CD4-positive, alpha-beta T cell treated with Interleukin-10 for 1 hour (primary cell): ENCODE data around the gene OSBPL1A.
"Not testable (repeated sequence)": the region's sequence is repeated elsewhere in the genome, so short reads cannot be mapped to it uniquely, and the experiment has no call there.

Source experiments
- DNase-seq: peaks from one replicate; pipeline ENCODE4 v3.0.0-alpha.2; 2020

OSBPL1A gene

DNA sequence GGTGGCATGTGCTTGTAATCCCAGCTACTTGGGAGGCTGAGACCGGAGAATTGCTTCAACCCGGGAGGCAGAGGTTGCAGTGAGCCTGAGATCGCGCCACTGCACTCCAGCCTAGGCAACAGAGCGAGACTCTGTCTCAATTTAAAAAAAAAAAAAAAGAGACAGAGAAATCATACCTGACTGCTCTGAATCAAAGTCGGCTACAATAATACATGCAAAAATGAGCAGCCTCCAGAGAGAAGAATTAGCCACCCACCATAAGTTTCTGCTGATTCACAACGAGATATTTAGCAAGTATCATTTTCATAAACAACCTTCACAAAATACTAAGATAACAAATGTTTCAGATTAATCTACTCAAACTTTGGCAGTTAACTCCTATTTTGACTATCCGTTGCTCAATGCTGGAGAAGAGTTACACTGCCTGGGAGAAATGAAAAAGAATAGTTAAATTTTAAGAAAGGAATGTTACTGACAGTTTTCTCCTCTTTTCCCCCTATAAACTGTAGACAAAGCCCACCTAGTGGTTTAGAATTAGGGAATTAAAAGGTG lies 1.5 kb downstream of the OSBPL1A start:
- no peak for DNase-seq

DNA sequence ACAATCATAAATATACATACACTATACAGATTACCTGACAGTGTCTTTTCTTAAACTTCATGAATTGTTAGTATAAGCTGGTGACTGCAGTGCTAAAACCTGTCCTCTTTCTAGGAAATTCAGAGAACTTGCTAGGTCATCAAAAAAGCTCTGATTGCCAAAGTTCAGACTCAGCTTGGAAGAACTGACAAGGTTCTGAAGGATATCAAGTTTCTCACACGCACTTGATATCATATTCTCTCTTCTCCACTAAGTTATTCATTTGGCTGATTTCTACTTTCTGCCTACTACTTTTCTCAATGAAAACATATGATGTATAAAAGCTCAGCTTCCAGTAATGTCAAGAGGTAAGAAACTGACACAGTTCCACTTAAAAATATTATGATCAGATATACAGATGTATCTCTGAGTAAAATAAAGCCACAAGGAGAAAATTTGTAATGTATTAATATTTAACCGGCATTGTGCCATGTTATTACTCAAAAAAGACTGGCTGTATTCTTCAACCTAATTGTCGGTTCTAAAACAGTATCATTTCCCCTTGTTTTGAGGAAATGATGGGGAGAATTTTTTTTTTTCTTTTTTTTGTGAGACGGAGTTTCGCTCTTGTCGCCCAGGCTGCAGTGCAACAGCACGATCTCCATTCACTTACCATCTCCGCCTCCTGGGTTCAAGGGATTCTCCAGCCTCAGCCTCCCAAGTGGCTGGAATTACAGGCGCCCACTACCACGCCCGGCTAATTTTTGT lies 2.4 kb downstream of the OSBPL1A start:
- no peak for DNase-seq

DNA sequence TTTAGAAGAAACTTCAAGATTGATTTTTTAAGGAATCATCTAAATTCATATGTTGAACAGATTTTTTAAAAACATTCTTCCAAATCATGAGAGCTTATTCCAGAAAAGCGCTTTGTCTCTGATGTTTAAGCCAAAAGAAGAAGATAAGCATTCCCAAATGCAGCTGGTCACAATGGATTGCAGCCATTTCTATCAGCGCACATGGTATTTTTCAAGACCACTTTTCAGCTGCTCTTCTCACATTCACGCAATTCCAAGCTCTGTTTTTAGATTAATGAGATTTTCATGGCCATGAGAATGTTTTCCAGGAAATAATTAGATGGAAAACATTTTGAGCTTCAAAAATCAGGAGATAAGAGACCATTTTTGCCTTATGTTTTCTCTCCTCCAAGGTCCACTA lies 8.7 kb downstream of the OSBPL1A start:
- DNase-seq = no peak

DNA sequence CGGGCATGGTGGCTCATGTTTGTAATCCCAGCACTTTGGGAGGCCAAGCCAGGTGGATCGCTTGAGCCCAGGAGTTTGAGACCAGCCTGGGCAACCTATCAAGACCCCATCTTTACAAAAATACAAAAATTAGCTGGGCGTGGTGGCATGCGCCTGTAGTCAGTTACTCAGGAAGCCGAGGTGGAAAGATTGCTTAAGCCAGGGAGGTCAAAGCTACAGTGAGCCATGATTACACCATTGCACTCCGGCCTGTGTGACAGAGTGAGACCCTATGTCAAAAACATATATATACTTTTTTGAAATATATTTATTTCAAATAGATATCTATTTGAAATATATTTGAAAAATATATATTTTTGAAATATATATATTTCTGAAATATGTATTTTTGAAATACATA lies 10.9 kb downstream of the OSBPL1A start:
- no peak for DNase-seq

DNA sequence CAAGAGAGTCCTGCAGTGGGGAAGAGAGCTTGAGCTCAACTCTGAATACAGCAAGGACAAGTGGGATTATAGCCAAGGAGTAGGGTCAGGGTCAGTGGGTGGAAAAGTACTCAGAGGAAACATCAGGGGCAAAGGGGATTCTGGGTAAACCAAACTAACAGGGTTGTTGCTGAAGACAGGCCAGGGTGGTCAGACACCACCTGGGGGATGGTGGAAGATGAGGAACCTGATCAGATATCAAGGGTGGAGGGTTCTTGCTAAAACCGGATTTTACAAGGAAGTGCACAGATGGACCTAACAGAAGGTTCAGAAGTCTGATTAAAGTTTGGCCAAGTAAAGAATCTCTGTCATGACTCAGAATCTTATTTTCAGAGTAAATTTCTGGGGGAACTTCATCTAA lies 16.5 kb downstream of the OSBPL1A start:
- DNase-seq = no peak

DNA sequence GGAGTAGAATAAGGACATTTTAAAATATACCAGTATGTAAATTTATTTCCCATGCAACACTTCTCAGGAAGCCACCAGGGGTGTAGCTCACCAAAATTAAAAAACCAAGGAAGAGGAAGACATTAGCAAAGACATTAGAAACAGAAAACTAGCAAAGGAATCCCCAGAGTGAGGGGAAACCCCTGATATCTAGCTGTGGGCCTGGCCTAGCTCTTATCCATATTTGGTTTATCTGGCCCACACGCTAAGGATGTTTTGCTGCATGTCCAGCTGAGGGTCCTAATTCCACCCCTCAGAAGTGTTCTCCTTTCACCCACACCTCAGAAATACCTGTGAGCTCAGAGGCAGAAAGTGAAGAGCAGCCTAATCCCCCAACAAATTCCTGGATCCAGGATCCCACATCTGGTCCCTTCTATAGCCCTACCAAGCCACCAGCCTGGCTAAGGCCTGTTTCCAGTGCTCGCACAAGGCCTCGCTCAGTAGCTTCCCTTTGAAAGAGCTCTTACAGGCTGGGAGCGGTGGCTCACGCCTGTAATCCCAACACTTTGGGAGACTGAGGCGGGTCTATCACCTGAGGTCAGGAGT lies 17.4 kb downstream of the OSBPL1A start:
- no peak for DNase-seq

DNA sequence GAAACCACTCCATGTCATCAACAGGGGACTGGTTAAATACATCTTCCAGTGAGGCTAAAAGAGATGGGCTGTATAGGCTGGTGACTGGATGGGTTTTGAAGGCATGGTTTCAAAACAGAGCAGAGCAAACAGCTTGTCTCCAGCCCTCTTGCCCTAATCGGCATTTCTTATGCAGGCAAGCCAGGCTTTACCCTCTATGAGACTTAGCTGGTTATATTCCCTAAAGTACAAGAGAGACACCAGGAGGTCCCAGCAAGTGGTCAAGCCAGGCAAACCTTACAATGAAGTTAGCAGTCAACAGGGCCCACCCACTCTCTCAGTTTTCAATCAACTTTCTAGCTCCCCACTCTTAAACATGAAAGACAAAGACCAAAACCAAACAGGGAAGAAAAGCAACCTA lies 19.0 kb downstream of the OSBPL1A start:
- DNase-seq = no peak

DNA sequence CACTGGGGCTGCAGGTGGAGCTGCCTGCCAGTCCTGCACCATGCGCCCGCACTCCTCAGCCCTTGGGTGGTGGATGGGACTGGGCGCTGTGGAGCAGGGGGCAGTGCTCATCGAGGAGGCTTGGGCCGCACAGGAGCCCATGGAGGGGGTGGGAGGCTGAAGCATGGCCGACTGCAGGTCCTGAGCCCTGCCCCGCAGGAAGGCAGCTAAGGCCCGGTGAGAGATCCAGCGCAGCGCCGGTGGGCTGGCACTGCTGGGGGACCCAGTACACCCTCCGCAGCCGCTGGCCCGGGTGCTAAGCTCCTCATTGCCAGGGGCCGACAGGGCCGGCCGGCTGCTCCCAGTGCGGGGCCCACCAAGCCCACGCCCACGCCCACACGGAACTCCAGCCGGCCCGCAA lies 21.1 kb downstream of the OSBPL1A start:
- not testable (repeated sequence) for DNase-seq

DNA sequence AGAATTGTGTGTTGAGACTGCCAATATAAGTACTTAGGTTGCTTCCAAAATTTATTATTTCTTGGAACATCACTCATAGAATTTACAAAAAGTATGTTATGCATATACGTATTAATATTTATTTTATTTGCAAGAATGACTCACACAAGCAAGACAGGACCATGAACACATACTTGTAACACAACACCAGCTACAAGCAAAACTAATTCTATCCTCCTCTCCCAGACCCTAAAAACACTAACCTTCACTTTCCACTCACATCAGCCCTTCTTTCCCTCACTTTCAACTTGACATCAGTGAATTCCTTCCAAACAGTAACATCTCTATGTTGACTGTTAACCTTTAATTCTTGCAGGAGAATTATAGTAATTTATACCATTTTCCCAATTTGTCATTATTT lies 24.3 kb downstream of the OSBPL1A start:
- DNase-seq = no peak

DNA sequence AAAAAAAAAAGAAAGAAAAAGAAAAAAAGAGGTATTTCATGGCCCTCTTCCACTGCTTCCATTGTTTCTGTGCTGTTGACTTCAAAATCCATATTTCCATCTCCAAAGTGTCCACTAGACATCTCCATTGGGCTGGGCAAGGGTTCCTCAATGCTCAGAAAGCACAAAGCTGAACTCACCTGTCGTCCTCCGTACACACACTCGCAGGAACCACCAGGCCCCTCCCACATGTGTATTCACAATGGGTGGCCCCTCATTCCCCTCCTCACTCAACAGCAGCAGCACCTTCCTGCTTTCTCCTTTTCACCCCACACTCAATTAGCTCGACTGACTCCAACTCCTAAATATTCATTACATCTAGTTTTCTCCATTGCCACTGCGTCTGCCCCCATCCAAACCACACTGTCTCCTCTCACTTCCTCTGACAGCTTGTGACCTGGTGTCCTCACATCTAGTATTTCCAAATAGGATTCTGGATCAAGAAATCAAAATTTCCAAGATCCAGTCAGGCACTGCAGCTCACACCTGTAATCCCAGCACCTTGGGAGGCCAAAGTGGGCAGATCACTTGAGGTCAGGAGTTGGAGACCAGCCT lies 25.2 kb downstream of the OSBPL1A start:
- no peak for DNase-seq

DNA sequence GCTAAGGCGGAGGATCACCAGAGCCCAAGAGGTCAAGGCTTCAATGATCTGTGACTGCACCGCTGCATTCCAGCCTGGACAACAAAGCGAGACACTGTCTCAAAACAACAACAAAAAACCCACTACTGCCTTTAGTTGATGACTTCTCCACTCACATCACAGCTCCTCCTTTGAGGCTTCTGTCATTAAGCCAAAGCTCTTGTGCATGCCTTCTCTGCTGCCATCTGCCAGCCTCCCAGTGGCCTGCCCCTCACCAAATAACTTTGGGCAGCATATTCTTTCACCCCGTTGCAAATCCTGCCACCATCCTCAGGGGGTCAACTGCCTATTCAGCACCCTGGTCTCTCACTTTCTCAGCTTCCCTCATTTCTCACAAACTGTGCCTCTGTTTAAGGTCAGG lies 27.5 kb downstream of the OSBPL1A start:
- no peak for DNase-seq

DNA sequence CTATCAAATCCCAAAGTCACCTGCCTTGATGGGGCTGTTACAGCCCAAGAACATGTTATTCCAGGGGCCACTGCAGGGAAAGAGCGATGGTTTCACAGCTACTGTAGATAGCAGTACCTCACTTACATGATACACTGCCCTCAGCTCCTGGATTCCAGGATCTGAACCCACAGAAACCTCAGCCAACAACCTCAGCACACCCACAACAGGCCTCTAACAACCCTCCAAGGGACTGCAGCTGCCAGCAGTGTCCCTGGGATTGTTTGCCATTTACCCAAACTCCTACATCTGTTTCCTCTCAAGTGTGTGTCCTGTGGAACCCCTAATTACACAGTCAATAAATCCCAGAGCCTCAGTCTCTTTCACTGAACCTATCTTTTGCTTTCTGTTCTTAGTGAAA lies 28.2 kb downstream of the OSBPL1A start:
- no peak for DNase-seq

DNA sequence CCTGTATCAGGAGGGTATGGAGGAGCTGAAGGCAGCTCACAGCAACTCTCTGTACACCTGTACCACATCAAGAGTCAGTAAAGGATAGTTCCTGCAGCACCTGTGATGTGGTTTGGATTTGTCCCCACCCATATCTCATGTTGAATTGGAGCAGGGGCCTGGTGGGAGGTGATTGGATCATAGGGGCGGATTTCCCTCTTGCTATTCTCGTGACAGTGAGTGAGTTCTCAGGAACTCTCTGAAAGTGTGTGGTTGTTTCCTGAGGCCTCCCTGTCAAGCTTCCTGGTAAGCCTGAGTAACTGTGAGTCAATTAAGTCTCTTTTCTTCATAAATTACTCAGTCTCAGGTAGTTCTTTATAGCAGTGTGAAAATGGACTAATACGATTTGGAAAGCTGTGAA lies 28.9 kb downstream of the OSBPL1A start:
- no peak for DNase-seq

DNA sequence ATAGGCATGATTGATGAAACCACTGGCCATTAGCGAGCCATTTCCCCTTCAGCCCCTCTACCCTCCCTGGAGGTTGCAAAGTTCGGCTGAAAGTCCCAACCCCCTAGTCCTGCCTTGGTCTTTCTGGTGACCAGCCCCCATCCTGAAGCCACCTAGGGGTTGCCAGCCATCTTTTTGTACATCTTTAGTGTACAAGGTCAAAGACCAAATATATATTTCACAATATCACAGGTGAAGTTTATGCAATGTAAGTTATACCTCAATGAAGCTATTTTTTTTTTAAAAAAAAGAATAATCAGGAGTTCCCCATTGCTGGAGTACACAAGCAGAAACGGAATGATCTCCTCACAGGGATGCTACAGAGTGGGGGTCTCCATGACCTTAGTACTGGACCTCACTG lies 31.3 kb downstream of the OSBPL1A start:
- no peak for DNase-seq

DNA sequence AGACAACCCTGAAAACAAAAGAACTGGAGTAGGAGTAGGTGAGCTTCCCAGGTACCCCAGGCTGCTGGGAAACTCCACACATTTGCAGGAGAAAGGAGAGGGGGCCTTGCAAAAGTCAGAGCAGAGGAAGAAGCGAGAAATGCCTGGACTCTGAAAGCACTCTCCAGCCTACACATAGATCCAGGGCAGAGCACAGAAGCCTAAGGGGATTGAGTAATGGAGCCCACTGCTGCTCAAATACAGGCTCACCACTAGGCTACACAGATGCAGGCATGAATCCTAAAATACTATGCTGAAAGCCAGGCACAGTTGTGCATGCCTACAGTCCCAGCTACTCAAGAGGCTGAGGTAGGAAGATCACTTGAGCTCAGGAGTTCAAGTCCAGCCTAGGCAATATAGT lies 33.4 kb downstream of the OSBPL1A start:
- DNase-seq = no peak

DNA sequence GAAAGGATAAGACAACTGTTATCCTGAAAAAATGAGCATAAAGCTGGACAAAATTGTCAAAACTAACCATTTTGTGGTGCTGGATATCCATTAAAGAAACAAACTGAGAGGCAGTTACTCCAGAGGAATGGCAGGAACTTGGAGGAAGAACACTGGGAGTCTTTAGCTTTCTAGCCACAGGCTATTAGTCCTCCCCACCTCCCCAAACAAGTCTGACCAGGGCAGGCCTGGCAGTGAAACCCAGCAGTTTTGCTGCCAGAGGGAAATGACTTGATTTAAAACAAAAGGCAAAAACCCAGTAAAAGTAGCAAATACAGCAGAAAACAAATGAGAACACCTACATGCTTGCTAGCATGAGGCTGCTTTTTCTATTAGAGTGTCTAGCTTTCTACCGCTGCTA lies 34.9 kb downstream of the OSBPL1A start:
- no peak for DNase-seq

DNA sequence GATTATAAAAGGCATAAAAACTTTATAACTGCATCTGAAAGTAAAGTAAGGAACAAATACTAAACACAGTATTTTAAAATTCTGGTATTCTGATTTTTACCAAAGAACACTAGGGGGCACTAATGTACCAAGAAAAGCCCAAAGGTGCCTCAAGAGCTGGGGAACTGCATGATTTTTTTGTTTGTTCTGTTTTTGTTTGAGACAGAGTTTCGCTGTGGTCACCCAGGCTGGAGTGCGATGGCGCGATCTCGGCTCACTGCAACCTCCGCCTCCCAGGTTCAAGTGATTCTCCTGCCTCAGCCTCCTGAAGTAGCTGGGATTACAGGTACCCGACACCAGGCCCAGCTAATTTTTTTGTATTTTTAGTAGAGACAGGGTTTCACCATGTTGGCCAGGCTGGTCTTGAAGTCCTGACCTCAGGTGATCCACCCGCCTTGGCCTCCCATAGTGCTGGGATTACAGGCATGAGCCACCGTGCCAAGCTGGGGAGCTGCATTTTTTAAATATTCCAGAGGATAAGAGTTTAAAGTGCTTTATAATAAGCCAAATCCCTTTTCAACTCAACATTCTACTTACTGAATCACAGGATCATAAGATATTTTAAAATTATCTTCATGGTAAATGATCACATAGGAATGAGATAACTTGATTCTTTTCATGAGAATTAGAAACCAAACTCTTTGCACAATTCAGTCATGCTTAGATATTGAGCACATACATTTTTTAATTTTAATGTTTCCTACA lies 37.7 kb downstream of the OSBPL1A start:
- DNase-seq = peak; percentile 50

DNA sequence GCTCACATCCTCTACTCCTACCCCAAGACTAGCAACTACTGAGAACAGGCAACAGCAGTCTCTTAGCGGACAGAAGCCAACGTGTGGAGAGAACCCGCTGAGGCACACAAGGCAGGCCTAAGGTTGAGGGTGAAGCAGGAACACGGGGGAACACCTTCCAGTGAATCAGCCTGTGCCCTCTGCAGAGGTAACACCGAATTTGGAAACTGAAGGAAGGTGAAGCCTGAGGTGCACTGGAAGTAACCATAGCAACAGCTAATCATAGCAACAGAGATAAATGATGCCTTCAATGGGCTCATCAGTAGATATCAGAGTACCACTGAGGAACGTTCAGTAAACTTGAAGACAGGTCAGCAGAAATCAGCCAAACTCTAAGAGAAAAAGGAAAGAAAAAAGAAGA lies 43.3 kb downstream of the OSBPL1A start:
- no peak for DNase-seq

DNA sequence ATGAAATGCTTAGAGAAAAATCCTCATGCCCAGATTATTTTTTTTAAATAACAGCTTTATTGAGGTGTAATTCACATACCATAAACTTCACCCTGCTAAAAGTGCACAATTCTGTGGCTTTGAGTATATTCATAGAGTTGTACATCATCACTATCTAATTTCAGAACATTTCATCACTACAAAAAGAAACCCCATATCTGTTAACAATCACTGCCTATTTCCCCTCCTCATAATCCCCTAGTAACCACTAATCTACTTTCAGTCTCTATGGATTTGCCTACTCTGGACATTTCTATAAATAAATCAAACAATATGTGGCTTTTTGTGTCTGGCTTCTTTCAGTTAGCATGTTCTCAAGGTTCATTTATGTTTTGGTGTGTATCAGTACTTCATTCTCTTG lies 51.4 kb downstream of the OSBPL1A start:
- no peak for DNase-seq

DNA sequence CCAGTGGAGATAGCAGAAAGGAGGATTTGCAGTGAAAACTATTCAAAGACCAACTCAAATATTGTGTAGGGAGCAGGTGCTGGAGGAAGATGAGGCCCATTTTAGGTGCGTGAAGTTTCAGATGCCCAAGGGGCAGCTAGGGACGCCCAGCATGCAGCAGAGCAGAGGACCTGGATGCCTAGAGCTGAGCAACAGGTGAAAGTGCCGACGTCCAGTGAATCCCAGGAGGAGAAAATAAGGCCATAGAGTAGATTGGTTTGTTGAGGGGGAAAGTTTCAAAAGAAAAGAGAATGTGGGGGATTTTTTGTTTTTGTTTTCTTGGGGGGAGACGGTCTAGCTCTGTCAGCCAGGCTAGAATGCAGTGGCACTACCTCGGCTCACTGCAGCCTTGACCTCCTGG lies 53.1 kb downstream of the OSBPL1A start:
- DNase-seq = no peak

DNA sequence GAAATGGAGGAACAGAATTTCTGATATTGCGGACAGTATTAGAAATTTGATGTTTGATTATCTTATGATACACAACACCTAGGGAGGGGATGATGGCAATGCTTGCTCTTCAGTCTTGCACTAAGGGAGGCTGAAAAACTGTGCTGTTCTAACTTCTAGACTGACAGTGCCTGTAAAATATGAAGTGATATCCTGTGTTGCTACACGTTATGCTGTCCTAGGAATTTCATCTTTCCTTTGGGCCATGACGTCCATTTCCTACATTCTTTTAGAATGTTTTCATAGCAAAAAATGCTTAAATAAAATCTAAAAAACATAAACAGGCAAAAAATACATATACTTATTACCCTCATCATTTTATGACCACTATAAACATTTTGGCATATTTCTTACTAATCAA lies 55.3 kb downstream of the OSBPL1A start:
- DNase-seq = no peak

DNA sequence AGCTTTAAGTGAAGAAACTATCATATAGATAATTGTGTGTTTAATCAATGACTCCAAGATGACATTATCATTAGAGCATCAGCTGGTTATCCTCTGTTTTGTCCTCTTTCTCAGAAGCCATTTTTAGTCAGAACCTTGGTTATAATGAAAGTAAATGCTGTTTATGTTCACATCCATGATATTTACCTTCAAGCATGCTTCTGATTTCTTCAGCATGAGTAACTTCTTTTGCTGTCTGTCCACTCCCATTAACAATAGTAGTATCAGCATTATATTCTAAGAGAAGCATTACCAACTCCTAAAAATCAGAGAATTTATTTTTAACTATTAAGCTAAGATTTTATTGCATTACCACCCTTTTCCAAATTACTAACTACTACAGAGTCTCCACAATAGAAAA lies 56.3 kb downstream of the OSBPL1A start:
- DNase-seq = no peak

DNA sequence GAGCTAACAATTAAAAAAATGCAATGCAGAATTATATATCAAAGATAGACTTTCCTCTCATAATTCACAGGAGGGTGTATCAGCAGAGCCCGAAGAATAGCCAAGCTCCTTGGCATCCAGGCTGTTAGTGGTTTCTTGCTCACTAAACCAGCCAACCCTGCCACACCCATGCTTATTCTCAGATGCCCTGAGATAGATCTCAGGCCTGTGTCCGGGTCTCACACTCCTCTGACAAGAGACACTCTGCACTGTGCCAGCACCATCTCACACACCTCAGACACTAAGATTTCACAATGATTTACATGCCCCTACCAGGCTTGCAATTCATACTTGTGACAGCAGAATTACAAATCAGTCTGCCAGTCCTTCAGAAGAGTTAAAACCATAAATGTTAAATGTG lies 64.5 kb downstream of the OSBPL1A start:
- DNase-seq = no peak

DNA sequence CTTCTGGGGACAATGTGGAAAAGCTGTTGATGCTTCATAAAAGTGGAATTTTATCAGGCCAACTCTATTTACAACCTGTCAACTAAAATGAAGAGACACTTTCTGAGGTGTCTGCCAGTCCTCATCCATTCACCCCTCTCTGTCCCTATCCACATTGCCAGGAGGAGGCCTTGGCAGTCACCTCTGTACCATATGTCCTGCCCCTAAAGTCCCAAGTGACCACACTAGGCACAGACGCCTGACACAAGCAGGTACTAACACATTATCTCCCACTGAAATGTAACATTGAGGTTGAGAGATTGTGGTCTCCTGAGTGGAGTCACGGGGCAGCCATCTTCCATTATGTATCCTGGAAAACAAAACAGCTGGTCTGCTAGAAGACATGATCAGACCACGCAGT lies 71.4 kb downstream of the OSBPL1A start:
- no peak for DNase-seq
